ENCODE results near the gene ELF1.
"Not testable (repeated sequence)": the region's sequence is repeated elsewhere in the genome, so short reads cannot be mapped to it uniquely, and the experiment has no call there.

The ELF1 gene

GRCh38 chr13:40897053-40897452, 122.1 kb downstream of the ELF1 start:
- H3K27ac Mint-ChIP-seq = no peak overlapping the region
- H3K36me3 Mint-ChIP-seq = no peaks in the 10 kb centered on the region
- H3K9me3 Mint-ChIP-seq (ENCODE audit: low read depth) = no peaks in the 10 kb centered on the region
- H3K27me3 Mint-ChIP-seq = no peaks in the 10 kb centered on the region
- H3K4me1 Mint-ChIP-seq (ENCODE audit: low read depth) = peaks cover 7% of the 10 kb centered on the region
- no peak overlapping the region for H3K4me3 Mint-ChIP-seq

- peak overlapping the region; percentile 18 for H3K27ac Mint-ChIP-seq
- H3K9me3 Mint-ChIP-seq (ENCODE audit: low read depth) = no peaks in the 10 kb centered on the region
- no peaks in the 10 kb centered on the region for H3K36me3 Mint-ChIP-seq
- no peak overlapping the region for H3K4me3 Mint-ChIP-seq
- H3K27me3 Mint-ChIP-seq = no peaks in the 10 kb centered on the region
- H3K4me1 Mint-ChIP-seq (ENCODE audit: low read depth) = peaks cover 7% of the 10 kb centered on the region
Observed at GRCh38 chr13:40895227-40896184, 123.6 kb downstream of the ELF1 start.

GRCh38 chr13:40893573-40893972, 125.5 kb downstream of the ELF1 start:
- H3K27ac Mint-ChIP-seq; H3K27me3 Mint-ChIP-seq; H3K9me3 Mint-ChIP-seq (ENCODE audit: low read depth); H3K36me3 Mint-ChIP-seq; H3K4me3 Mint-ChIP-seq: not testable (repeated sequence)
- H3K4me1 Mint-ChIP-seq (ENCODE audit: low read depth) = peaks cover 17% of the 10 kb centered on the region

GRCh38 chr13:40886017-40886416, 133.1 kb downstream of the ELF1 start:
- H3K36me3 Mint-ChIP-seq = peaks cover 21% of the 10 kb centered on the region
- no peaks in the 10 kb centered on the region for H3K9me3 Mint-ChIP-seq (ENCODE audit: low read depth)
- peaks cover 40% of the 10 kb centered on the region for H3K4me1 Mint-ChIP-seq (ENCODE audit: low read depth)

GRCh38 chr13:40884175-40884574, 134.9 kb downstream of the ELF1 start:
- Mint-ChIP-seq H3K4me1 (ENCODE audit: low read depth) (peaks cover 32% of the 10 kb centered on the region), H3K36me3 (peaks cover 37% of the 10 kb centered on the region)
- not testable (repeated sequence) for H3K4me3 Mint-ChIP-seq; H3K9me3 Mint-ChIP-seq (ENCODE audit: low read depth); H3K27me3 Mint-ChIP-seq; H3K27ac Mint-ChIP-seq

More at GRCh38 chr13:40886017-40886416, 133.1 kb downstream of the ELF1 start:
- Mint-ChIP-seq H3K4me3 (no peak overlapping the region), H3K27me3 (no peaks in the 10 kb centered on the region), H3K27ac (no peak overlapping the region)
